DND-41 (cell line): ENCODE results near the gene EXOSC3.

Experiments used
- CTCF ChIP-seq: IDR thresholded peaks from 2 replicates; pipeline ENCODE4 v1.5.1; 2012; ENCODE audit warnings: borderline replicate concordance, low read length, moderate library complexity, mild to moderate bottlenecking; ENCODE audit not compliant: poor library complexity, severe bottlenecking; ENCODE audit errors: extremely low read depth
- EZH2 ChIP-seq: IDR thresholded peaks from 3 replicates; pipeline ENCODE4 v1.6.1; 2012; ENCODE audit warnings: borderline replicate concordance, low read depth, mild to moderate bottlenecking, moderate library complexity, low read length, inconsistent platforms; ENCODE audit not compliant: severe bottlenecking

GRCh38 chr9:37811906-37812476, 27.1 kb upstream of the EXOSC3 start:
- TF ChIP-seq CTCF (no peak), EZH2 (no peak)
